ENCODE results near the gene GPN2. TPM values are rescaled to one million over a fixed set of nuclear protein-coding genes. Genes with fewer than 3 reads are reported as not detected.
"Not testable (repeated sequence)": the region's sequence is repeated elsewhere in the genome, so short reads cannot be mapped to it uniquely, and the experiment has no call there.

The GPN2 gene
- total RNA-seq, 1 donor from 2014 or later, result 7.5 TPM

DNA sequence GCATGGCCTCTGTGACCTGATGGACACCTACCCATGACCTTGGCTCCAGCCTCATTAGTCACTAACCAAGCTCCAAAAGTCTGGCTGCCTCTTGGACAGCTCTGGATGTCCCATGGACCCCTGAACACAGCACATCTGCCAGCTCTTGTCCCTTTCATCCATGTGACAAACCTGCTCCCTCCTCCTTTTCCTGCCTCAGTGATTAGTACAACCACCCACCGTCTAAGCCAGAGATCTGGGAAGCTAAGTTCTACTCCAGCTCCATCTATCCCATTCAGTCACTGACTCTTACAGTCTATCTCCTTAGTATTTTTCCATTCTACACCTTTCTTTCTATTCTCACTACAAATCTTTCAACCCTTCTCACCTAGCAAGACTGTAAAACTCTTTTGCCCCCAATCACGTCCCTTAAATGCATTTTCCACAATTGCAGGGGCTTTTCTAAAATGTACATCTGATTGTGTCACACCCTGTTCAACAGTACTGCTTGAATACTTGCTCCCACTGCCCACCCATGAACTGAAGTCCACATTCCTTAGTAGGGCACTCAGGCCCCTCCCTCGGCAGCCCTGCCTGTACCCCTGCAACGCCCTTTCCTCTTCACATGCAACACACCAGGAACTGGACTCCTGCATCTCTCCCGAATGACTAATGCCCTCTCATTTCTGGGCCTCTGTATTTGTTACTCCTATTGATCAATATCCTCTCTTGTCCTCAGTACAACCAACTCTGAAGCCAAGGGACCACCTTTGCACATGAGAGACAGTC is 7.2 kb downstream of the GPN2 start:
- H3K27me3 ChIP-seq, result no peaks in the 10 kb centered on the region
- H3K9me3 ChIP-seq, result no peaks in the 10 kb centered on the region
- no peak overlapping the region for H3K4me3 ChIP-seq
- TF ChIP-seq CTCF (IDR thresholded peaks at IDR 0.05), result no peak
- H3K27ac ChIP-seq, result no peak overlapping the region
- no peak for DNase-seq (ENCODE audit: low spot score in 2 of 2)
- H3K4me1 ChIP-seq, result peaks cover 0 to 3% of the 10 kb centered on the region in 2 donors
- intact Hi-C loops (cut with DNase I), result no loop called here
- peaks cover 86 to 91% of the 10 kb centered on the region in 2 donors for H3K36me3 ChIP-seq

DNA sequence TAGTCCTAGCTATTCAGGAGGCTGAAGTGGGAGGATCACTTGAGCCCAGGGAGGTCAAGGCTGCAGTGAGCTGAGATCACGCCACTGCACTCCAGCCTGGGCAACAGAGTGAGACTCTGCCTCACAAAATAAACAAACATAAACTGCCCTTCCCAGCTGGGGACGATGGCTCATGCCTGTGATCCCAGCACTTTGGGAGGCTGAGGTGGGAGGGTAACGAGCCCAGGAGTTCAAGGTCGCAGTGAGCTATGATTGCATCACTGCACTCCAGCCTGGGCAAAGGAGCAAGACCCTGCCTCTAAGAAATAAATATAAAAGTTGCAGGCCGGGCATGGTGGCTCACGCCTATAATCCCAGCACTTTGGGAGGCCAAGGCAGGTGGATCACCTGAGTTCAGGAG is 8.5 kb downstream of the GPN2 start:
- H3K4me1 ChIP-seq; H3K27ac ChIP-seq; intact Hi-C loops (cut with DNase I); H3K4me3 ChIP-seq; H3K9me3 ChIP-seq; DNase-seq (ENCODE audit: low spot score in 2 of 2); H3K27me3 ChIP-seq: not testable (repeated sequence)
- H3K36me3 ChIP-seq, result peaks cover 75 to 84% of the 10 kb centered on the region in 2 donors

DNA sequence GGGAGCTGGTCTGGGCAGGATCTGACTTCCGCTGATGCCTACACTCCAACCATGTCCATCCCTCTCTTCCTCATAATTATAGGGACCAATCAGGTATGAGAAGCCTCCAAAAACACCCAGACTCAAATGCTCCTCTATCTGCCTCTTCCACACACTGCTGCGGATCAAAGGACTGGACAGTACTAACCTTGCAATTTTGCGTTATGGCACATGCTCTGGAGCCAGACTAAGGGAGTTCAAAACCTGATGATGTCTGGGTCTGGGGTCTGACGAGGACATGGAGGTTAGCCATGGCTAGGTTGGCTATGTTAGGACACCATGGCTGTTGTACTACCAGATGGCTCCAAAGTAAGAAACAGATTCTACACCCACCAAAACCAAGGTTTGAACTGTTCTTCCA is 10.3 kb downstream of the GPN2 start:
- intact Hi-C loops (cut with DNase I), result loop anchor here (2.0 to 5.0 kb wide), 2 partner anchors 69 to 277 kb away; no protein-coding TSS in a partner anchor
- no peaks in the 10 kb centered on the region for H3K9me3 ChIP-seq
- no peak for DNase-seq (ENCODE audit: low spot score in 2 of 2)
- H3K27me3 ChIP-seq, result no peaks in the 10 kb centered on the region
- H3K36me3 ChIP-seq, result peaks cover 57 to 67% of the 10 kb centered on the region in 2 donors
- no peak overlapping the region for H3K27ac ChIP-seq
- peaks cover 0 to 3% of the 10 kb centered on the region in 2 donors for H3K4me1 ChIP-seq
- H3K4me3 ChIP-seq, result no peak overlapping the region
- no peak for TF ChIP-seq CTCF (IDR thresholded peaks at IDR 0.05)

- Histone ChIP-seq H3K4me3 (no peak overlapping the region), H3K27ac (peak overlapping the region; percentile 12 to 61), H3K27me3 (no peaks in the 10 kb centered on the region), H3K36me3 (peaks cover 34 to 42% of the 10 kb centered on the region in 2 donors), H3K4me1 (peaks cover 0 to 3% of the 10 kb centered on the region in 2 donors), H3K9me3 (no peaks in the 10 kb centered on the region)
- intact Hi-C loops (cut with DNase I), result loop anchor here (5.0 kb wide), 1 partner anchor 275 kb away; no protein-coding TSS in a partner anchor
- DNase-seq (ENCODE audit: low spot score in 2 of 2), result no peak
- TF ChIP-seq CTCF (IDR thresholded peaks at IDR 0.05), result no peak
Observed at GRCh38 chr1:26877326-26877725, 12.8 kb downstream of the GPN2 start.

GRCh38 chr1:26874896-26875295 is 15.2 kb downstream of the GPN2 start:
- intact Hi-C loops (cut with DNase I), result loop anchor here (5.0 kb wide), 1 partner anchor 273 kb away; no protein-coding TSS in a partner anchor
- H3K4me1 ChIP-seq, result peaks cover 0 to 3% of the 10 kb centered on the region in 2 donors
- H3K4me3 ChIP-seq, result no peak overlapping the region
- H3K27me3 ChIP-seq, result no peaks in the 10 kb centered on the region
- DNase-seq (ENCODE audit: low spot score in 2 of 2), result no peak
- H3K36me3 ChIP-seq, result peaks cover 17 to 20% of the 10 kb centered on the region in 2 donors
- H3K27ac ChIP-seq, result no peak overlapping the region
- H3K9me3 ChIP-seq, result no peaks in the 10 kb centered on the region
- TF ChIP-seq CTCF (IDR thresholded peaks at IDR 0.05), result no peak

- H3K27me3 ChIP-seq; intact Hi-C loops (cut with DNase I); H3K4me3 ChIP-seq; DNase-seq (ENCODE audit: low spot score in 2 of 2); H3K27ac ChIP-seq; H3K9me3 ChIP-seq; H3K4me1 ChIP-seq; H3K36me3 ChIP-seq: not testable (repeated sequence)
Observed at GRCh38 chr1:26873097-26873496, 17.0 kb downstream of the GPN2 start.

All from ascending aorta (tissue), 2 donors.